ENCODE results near the gene PDE8B.

PDE8B gene

DNA sequence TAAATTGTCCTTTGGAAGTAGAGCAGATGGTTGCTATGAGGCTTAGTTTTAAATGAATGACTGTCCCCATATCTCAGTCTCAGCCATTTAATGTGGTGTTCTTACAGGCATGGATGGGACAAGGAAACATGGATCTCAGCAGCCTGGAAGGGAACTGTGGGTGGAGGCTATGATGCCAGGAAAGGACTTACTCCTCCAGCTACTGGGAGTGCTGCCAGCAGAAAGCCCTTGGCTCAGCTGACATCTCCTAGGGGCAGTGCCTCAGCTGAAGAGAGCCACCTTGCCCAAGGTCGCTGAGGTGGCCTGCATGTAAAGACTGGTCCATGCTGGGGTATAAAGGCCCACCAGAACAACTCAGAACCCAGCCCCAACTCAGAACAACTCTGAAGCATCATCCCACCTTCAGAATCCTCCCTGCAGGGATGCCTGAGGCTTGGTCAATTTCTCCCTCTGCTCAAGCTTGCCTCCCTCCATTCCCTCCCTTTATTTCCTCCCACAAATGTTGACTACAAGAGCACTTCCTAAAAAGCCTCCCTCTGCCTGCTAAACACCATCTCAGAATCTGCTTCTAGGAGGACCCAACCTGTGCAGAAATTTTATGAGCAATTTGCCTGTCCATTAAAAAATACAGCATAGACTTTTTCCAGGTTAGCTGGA lies 1.8 kb upstream of the PDE8B start:
- no peak for DNase-seq
- peaks cover 51% of the 10 kb centered on the region for H3K27me3 Mint-ChIP-seq
- H3K9me3 Mint-ChIP-seq = no peaks in the 10 kb centered on the region
- H3K4me1 Mint-ChIP-seq (ENCODE audit: low read depth) = peaks cover 11% of the 10 kb centered on the region
- H3K4me3 Mint-ChIP-seq = no peak overlapping the region
- H3K27ac Mint-ChIP-seq = no peak overlapping the region
- H3K36me3 Mint-ChIP-seq (ENCODE audit: low read depth) = no peaks in the 10 kb centered on the region

DNA sequence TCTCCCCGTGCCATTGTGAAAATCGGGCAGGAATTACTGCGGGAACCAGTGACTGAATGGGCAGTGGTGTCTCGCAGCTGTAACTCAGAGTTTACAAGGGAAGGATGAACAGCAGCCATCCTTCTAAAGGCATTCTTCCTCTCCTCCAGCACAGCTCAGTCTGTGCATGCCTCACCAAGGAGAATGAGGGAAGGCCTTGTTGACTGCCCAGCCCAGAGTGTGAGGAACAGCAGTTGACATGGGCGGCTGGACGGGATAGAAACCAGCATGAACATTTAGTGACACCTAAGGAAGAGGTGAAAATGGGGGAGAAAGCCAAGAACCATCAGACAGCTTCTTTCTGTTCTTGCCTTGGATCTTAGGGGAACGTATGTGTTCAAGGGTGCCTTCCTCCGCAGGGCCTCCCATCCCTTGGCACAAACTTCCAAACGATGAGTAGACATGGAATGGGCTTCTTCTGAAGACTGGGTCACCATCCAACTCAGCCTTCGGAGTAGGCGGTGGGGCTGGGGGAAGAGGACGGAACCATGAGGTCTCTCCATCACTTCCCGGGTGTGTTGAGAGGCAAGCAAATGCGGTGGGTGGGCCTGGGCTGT lies 887 bp upstream of the PDE8B start:
- Mint-ChIP-seq H3K4me3 (peak overlapping the region; percentile 74), H3K4me1 (ENCODE audit: low read depth) (peaks cover 11% of the 10 kb centered on the region), H3K27me3 (peaks cover 60% of the 10 kb centered on the region), H3K36me3 (ENCODE audit: low read depth) (no peaks in the 10 kb centered on the region), H3K9me3 (no peaks in the 10 kb centered on the region), H3K27ac (no peak overlapping the region)
- DNase-seq = no peak

DNA sequence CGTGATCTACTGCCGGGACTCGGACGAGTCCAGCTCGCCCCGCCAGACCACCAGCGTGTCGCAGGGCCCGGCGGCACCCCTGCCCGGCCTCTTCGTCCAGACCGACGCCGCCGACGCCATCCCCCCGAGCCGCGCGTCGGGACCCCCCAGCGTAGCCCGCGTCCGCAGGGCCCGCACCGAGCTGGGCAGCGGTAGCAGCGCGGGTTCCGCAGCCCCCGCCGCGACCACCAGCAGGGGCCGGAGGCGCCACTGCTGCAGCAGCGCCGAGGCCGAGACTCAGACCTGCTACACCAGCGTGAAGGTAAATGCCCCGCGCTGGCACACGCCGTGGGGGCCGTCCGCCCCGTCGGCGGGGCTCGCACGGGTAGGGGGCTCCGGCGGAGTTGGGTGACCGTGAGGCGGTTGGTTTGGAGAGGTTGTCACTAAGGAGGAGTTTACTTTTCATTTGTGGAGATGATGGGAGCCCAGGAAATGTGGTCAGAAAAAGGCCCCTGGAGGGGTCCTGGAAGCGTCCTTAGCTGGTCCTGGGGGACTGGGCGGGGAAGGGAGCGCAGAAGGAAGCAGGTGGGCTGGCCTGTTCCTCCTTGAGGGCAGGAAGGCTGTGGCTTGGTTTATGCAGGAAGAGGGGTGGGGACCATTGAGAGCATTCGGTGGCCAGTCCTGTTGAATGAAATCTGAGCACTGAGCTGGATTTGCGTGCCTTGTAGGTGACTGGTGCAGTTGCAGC lies 647 bp downstream of the PDE8B start:
- Mint-ChIP-seq H3K9me3 (no peaks in the 10 kb centered on the region), H3K36me3 (ENCODE audit: low read depth) (no peaks in the 10 kb centered on the region), H3K4me1 (ENCODE audit: low read depth) (peaks cover 11% of the 10 kb centered on the region), H3K27ac (no peak overlapping the region), H3K27me3 (peaks cover 75% of the 10 kb centered on the region), H3K4me3 (peak overlapping the region; percentile 57)
- peak; percentile 33 for DNase-seq

DNA sequence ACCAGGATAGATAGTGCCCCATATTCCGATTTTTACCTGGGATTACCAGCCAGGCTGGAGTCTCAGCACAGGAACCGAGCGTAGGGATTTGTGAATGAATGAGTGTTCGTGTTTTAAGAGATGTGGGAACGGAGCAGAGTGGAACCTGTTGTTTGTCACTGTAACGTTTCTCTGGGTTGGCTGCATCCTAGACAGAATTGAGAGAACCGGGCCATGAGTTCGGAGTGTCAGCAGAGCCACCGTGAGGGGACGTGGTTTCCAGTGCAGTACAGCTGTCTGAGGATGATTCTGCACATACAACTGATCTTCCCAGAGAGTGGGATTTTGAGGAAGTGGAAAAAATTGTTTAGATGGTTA lies 1.2 kb downstream of the PDE8B start:
- no peaks in the 10 kb centered on the region for H3K9me3 Mint-ChIP-seq
- DNase-seq = no peak
- H3K27ac Mint-ChIP-seq = no peak overlapping the region
- H3K4me1 Mint-ChIP-seq (ENCODE audit: low read depth) = peaks cover 11% of the 10 kb centered on the region
- H3K36me3 Mint-ChIP-seq (ENCODE audit: low read depth) = no peaks in the 10 kb centered on the region
- H3K4me3 Mint-ChIP-seq = peak overlapping the region; percentile 57
- peaks cover 76% of the 10 kb centered on the region for H3K27me3 Mint-ChIP-seq

DNA sequence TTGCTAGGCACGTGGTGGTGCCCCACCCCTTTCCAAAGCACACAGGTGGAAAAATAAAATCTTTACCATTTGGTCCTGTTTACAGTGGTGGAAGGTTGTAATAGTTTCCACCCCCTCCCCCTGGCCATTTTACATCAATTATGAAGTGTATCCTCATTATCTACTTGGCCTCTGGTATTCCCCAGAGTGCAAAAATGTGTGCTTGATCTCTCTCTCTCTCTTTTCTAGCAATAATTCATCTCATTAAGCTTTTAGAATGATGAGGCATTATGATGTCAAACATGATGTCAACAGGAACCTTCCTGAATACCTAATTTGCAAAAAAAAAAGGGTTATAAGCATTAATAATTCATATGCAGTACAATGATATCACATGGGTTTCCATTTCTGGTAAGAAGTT lies 3.1 kb downstream of the PDE8B start:
- Mint-ChIP-seq H3K4me1 (ENCODE audit: low read depth) (peaks cover 11% of the 10 kb centered on the region), H3K27me3 (peaks cover 84% of the 10 kb centered on the region), H3K27ac (no peak overlapping the region), H3K4me3 (no peak overlapping the region), H3K36me3 (ENCODE audit: low read depth) (no peaks in the 10 kb centered on the region), H3K9me3 (no peaks in the 10 kb centered on the region)
- DNase-seq = no peak

DNA sequence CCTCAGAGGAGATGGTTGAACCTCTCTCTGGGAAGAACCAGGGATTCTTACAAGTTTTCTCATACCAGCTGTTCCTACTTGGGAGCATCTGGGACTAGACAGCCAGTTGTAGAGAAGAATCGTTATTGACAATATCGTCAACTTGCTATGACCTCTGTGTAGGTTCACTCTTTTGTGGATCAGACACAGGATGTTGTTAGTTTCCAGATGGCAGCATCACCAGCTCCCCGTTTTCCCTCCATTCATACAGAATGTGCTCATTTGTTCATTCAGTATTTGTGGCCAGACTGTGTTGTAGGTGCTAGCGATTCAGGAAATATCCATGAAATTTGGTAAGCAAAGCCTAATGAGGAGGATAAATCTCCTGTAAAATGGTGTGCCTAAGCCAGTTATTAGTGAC lies 3.7 kb downstream of the PDE8B start:
- H3K4me1 Mint-ChIP-seq (ENCODE audit: low read depth) = peaks cover 11% of the 10 kb centered on the region
- H3K36me3 Mint-ChIP-seq (ENCODE audit: low read depth) = no peaks in the 10 kb centered on the region
- H3K27me3 Mint-ChIP-seq = peaks cover 79% of the 10 kb centered on the region
- no peak overlapping the region for H3K4me3 Mint-ChIP-seq
- H3K9me3 Mint-ChIP-seq = no peaks in the 10 kb centered on the region
- DNase-seq = no peak
- H3K27ac Mint-ChIP-seq = no peak overlapping the region

DNA sequence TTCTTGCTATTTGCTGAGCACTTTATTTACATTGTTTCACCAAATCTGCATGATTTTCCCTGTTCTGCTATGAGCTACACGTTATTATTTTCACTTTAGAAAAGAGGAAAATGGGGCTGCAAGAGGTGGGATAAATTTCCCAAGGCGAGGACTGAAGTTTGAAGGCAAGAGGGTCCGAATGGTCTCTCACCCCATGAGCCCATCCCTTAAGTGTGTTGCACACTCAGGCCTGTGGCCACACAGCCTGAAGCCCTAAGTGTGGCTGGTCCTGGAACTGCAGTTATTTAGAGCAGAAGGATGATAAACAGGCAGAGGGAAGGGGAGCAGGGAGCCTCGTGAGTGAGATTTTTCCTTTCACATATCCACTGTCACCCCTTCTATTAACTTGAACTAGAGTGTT lies 7.8 kb downstream of the PDE8B start:
- Mint-ChIP-seq H3K27ac (no peak overlapping the region), H3K4me1 (ENCODE audit: low read depth) (no peaks in the 10 kb centered on the region), H3K4me3 (no peak overlapping the region), H3K9me3 (no peaks in the 10 kb centered on the region), H3K27me3 (peaks cover 72% of the 10 kb centered on the region), H3K36me3 (ENCODE audit: low read depth) (no peaks in the 10 kb centered on the region)
- no peak for DNase-seq

DNA sequence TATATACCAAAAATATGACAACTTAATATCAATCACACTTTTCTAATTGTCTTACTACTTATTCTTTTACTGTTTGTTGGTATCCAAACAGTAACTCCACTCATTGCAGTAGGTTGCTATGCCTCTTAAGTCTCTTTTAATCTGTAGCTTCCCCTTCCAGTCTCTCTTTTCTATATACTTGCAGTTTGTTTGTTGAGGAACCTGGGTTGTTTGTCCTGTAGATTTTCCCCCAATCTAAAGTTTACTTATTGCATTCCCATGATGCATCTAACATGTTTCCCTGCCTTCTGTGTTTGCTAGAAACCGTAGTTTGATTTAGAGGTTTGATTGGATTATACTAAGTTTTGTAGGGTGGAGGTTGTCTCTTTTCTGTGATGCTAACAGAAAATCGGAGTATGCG lies 10.6 kb downstream of the PDE8B start:
- DNase-seq = no peak
- H3K27ac Mint-ChIP-seq = no peak overlapping the region
- H3K4me1 Mint-ChIP-seq (ENCODE audit: low read depth) = no peaks in the 10 kb centered on the region
- no peaks in the 10 kb centered on the region for H3K36me3 Mint-ChIP-seq (ENCODE audit: low read depth)
- H3K9me3 Mint-ChIP-seq = no peaks in the 10 kb centered on the region
- H3K27me3 Mint-ChIP-seq = peaks cover 61% of the 10 kb centered on the region
- H3K4me3 Mint-ChIP-seq = no peak overlapping the region

DNA sequence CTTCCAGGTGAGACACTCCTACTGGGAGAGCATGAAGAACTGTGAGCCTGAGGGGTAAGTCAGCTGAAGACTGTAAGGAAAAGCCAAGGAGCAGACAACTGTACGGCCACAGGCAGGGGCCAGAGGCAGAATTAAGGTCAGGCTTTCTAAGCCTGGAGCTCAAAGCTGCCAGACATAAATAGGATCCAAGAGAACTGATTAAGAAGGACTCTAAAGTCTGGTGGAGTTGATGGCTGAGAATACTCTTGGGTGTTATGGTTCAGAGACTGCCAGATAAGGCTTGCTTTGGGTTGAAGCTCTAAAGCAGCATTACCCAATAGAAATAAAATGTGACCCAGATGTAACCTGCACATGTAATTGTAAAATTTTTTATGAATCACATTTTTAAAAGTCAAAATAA lies 12.2 kb downstream of the PDE8B start:
- H3K9me3 Mint-ChIP-seq = no peaks in the 10 kb centered on the region
- no peaks in the 10 kb centered on the region for H3K4me1 Mint-ChIP-seq (ENCODE audit: low read depth)
- H3K27me3 Mint-ChIP-seq = peaks cover 49% of the 10 kb centered on the region
- no peak for DNase-seq
- H3K27ac Mint-ChIP-seq = no peak overlapping the region
- H3K4me3 Mint-ChIP-seq = no peak overlapping the region
- no peaks in the 10 kb centered on the region for H3K36me3 Mint-ChIP-seq (ENCODE audit: low read depth)

DNA sequence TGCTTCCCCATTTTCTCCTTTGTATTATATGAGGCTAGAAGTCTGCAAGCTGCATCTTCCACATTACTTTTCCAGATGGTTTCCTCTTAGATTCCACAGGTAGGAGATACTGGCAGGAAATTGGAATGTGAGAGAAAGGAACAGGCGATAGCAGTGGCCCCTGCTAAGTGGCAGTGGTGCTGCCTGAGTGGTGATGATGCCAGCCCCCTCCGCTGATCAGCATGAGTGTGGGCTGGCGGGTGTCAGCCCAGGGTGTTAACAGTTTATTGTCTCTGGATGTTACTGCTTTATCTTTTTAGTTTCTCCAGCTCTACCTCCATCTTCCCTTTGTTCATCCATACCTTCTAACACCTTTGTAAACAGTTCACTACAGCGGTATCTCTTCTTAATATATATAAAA lies 13.2 kb downstream of the PDE8B start:
- Mint-ChIP-seq H3K27me3 (peaks cover 43% of the 10 kb centered on the region), H3K9me3 (no peaks in the 10 kb centered on the region), H3K36me3 (ENCODE audit: low read depth) (no peaks in the 10 kb centered on the region), H3K27ac (no peak overlapping the region), H3K4me3 (no peak overlapping the region), H3K4me1 (ENCODE audit: low read depth) (no peaks in the 10 kb centered on the region)
- DNase-seq = no peak

DNA sequence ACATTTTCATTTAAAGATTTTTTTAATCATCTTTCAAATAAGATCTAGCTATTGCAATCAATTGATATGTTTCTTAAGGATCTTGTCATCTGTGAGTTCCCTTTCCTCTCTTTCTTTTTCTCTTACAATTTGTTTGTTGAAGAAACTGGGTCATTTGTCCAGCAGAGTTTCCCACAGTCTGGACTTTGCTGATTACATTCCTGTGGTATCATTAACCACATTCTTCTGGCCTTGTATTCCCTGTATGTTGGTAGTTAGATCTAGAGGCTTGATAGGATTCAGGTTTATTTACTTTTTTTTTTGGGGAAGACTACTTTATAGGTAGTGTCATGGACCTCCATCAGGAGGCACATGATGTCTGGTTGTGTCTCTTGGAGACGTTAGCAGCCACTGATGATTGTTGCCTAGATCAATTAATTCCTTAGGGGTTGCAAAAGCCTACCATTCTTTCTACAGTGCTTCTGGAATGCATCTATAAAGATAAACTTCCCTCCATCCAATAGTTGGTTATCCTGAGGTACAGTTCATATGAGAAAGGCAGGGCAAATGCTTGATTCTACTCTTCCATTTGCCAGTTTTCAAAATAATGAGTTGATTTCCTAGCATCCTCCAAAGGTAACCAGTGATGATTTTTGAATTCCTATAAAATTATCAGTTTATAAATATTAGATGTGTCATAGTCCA lies 14.3 kb downstream of the PDE8B start:
- no peak for DNase-seq
- H3K9me3 Mint-ChIP-seq = peaks cover 4% of the 10 kb centered on the region
- no peaks in the 10 kb centered on the region for H3K36me3 Mint-ChIP-seq (ENCODE audit: low read depth)
- peaks cover 46% of the 10 kb centered on the region for H3K27me3 Mint-ChIP-seq
- H3K4me1 Mint-ChIP-seq (ENCODE audit: low read depth) = peaks cover under 1% of the 10 kb centered on the region
- H3K27ac Mint-ChIP-seq = no peak overlapping the region
- no peak overlapping the region for H3K4me3 Mint-ChIP-seq

DNA sequence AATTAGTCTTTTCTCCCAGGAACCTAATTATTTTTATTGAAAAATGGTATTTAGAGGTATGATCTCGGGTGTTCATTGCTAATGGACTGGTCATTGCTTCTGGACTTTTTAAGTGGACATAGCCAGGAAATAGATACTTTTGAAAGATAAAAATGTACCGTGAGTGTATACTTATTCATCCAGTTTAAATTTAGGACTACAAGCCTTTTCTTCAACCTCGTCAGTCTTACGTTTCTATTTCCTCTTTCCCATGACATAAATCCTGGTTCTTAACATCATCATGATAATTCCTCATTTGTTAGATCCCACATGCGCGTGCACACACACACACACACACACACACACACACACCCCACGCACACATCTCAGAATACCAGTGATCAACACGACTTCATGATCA lies 15.1 kb downstream of the PDE8B start:
- H3K27ac Mint-ChIP-seq = no peak overlapping the region
- H3K4me3 Mint-ChIP-seq = no peak overlapping the region
- peaks cover 44% of the 10 kb centered on the region for H3K27me3 Mint-ChIP-seq
- H3K9me3 Mint-ChIP-seq = peaks cover 7% of the 10 kb centered on the region
- DNase-seq = no peak
- H3K36me3 Mint-ChIP-seq (ENCODE audit: low read depth) = no peaks in the 10 kb centered on the region
- H3K4me1 Mint-ChIP-seq (ENCODE audit: low read depth) = peaks cover 4% of the 10 kb centered on the region

DNA sequence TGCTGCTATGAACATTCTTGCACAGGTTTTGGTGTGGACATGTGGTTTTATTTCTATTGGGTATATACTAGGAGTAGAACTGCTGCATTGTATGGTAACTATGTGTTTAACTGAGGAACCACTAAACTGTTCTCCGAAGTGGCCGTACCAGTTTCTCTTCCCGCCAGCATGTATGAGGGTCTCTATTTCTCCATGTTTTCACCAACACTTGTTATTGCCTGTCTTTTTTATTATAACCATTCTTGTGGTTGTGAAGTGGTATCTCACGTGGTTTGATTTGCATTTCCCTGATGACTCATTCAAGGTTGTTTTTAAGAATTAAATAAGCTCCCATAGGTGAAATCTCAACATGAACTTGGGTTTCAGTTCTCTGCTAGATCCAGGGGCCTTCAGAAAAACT lies 19.4 kb downstream of the PDE8B start:
- H3K4me1 Mint-ChIP-seq (ENCODE audit: low read depth) = peaks cover 4% of the 10 kb centered on the region
- H3K36me3 Mint-ChIP-seq (ENCODE audit: low read depth) = no peaks in the 10 kb centered on the region
- peaks cover 7% of the 10 kb centered on the region for H3K9me3 Mint-ChIP-seq
- no peak overlapping the region for H3K4me3 Mint-ChIP-seq
- no peak overlapping the region for H3K27ac Mint-ChIP-seq
- peaks cover 39% of the 10 kb centered on the region for H3K27me3 Mint-ChIP-seq
- no peak for DNase-seq

DNA sequence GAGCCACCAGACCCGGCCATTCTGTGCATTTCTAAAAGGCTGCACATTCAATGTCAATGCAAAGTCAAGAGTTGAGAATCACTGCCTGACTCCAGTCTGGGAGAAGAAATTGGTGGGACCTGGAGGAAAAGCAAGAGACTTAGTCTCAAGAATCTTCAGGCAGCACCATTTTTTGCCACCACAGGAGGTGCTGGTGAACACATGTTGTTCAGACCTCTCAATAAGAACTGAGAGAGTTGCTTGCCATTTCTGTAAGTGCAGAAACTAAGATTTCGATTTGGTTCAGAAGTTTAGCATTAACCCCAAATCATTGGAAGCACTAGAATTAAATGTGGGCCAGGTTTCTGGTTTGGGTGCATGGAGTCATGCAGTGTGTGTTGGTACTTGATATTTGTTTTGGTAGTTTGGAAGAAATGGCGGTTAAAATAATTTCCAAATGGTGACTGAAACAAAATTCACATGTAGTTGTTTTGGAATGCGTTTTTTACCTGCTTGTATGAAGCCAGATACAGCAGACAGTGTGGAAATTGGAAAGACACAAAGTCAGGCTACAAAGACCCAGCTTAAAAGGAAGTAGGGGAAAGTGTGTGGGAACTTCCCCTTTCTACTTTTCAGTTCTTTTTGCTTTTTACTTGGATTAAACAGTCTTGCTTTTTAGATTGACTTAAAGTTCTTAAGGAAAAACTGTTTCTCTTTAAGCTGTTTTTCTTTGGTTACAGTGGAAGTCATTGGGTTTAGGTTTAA lies 20.4 kb downstream of the PDE8B start:
- Mint-ChIP-seq H3K4me3 (no peak overlapping the region), H3K4me1 (ENCODE audit: low read depth) (peaks cover 4% of the 10 kb centered on the region), H3K36me3 (ENCODE audit: low read depth) (no peaks in the 10 kb centered on the region), H3K9me3 (peaks cover 7% of the 10 kb centered on the region), H3K27ac (no peak overlapping the region), H3K27me3 (peaks cover 41% of the 10 kb centered on the region)
- DNase-seq = no peak

Data from activated T-cell treated with anti-CD3 and anti-CD28 coated beads, Interleukin-2, amount 50 U/mL, for 24 hours (primary cell).